Measurements from ENCODE around the gene CNTNAP2.

The CNTNAP2 gene

GRCh38 chr7:146731185-146731584 lies 614.6 kb downstream of the CNTNAP2 start:
- H3K9me3 Mint-ChIP-seq = peaks cover 10% of the 10 kb centered on the region
- no peak overlapping the region for H3K27ac Mint-ChIP-seq
- H3K4me3 Mint-ChIP-seq = no peak overlapping the region

DNA sequence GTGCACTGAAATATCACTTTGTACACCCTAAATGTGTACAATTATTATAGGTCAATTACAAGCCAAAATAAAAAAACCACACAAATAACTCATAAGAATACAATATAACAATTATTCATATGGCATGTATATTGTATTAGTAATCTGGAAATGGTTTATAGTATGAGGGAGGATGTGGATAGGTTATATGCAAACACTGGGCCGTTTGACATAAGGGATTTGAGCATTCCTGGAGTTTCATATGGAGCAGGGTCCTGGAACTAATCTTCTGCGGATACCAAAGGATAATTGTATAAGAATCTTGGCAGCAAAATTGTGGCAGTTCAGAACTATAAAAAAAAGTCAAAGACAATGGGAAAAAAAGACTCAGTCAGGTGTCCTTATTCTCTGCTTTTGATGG lies 619.4 kb downstream of the CNTNAP2 start:
- H3K36me3 Mint-ChIP-seq (ENCODE audit: low read depth) = no peaks in the 10 kb centered on the region
- no peaks in the 10 kb centered on the region for H3K27me3 Mint-ChIP-seq (ENCODE audit: low read depth)
- no peaks in the 10 kb centered on the region for H3K4me1 Mint-ChIP-seq (ENCODE audit: low read depth)
- H3K4me3 Mint-ChIP-seq = no peak overlapping the region
- H3K9me3 Mint-ChIP-seq = peaks cover 27% of the 10 kb centered on the region
- no peak for DNase-seq (ENCODE audit: low spot score)
- H3K27ac Mint-ChIP-seq = no peak overlapping the region

More at GRCh38 chr7:146731185-146731584, 614.6 kb downstream of the CNTNAP2 start:
- no peaks in the 10 kb centered on the region for H3K36me3 Mint-ChIP-seq (ENCODE audit: low read depth)
- no peaks in the 10 kb centered on the region for H3K4me1 Mint-ChIP-seq (ENCODE audit: low read depth)
- DNase-seq (ENCODE audit: low spot score) = no peak
- H3K27me3 Mint-ChIP-seq (ENCODE audit: low read depth) = no peaks in the 10 kb centered on the region

- H3K27ac Mint-ChIP-seq = no peak overlapping the region
- DNase-seq (ENCODE audit: low spot score) = no peak
- no peak overlapping the region for H3K4me3 Mint-ChIP-seq
- no peaks in the 10 kb centered on the region for H3K4me1 Mint-ChIP-seq (ENCODE audit: low read depth)
- no peaks in the 10 kb centered on the region for H3K27me3 Mint-ChIP-seq (ENCODE audit: low read depth)
- H3K36me3 Mint-ChIP-seq (ENCODE audit: low read depth) = no peaks in the 10 kb centered on the region
- peaks cover 33% of the 10 kb centered on the region for H3K9me3 Mint-ChIP-seq
These were observed 620.0 kb downstream of the CNTNAP2 start for GRCh38 chr7:146736446-146737190.

DNA sequence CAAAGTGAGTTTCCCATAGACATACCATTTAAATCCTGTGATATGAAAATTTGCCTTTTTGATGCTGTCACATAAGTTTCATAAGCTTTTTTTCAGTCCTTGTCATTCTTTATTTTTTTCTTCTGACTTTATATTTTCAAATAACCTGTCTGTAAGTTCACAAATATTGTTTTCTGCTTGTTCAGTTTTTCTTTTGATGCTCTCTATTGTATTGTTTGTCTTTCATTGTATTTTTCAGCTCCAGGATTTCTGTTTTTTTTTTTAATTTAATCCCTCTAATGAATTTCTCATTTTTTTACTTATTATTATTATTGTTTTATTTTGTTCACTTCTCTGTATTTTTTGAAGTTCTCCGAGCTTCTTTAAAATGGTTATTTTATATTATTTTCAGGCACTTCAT lies 623.4 kb downstream of the CNTNAP2 start:
- Mint-ChIP-seq H3K36me3 (ENCODE audit: low read depth) (no peaks in the 10 kb centered on the region), H3K27ac (no peak overlapping the region), H3K9me3 (peaks cover 39% of the 10 kb centered on the region), H3K27me3 (ENCODE audit: low read depth) (no peaks in the 10 kb centered on the region), H3K4me1 (ENCODE audit: low read depth) (no peaks in the 10 kb centered on the region), H3K4me3 (no peak overlapping the region)
- no peak for DNase-seq (ENCODE audit: low spot score)

DNA sequence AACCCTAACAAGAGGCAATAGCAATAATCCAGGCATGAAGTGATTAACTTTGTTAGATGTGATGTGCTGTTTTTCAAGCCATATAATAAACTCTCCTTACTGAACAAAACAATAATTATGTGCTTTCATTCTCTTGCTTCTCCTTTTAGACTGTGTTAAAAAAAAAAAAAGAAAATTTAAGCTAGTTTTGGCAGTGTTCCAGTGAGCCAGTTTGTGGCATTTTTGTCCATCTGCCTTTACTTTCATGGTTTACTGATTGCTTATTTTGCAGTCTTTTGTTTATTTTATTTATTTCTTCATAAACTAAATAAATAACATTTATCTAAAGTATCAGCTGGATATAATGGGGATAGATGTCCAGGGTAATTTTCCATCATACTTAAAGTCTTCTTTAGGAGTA lies 625.3 kb downstream of the CNTNAP2 start:
- H3K27me3 Mint-ChIP-seq (ENCODE audit: low read depth) = no peaks in the 10 kb centered on the region
- no peak overlapping the region for H3K27ac Mint-ChIP-seq
- no peaks in the 10 kb centered on the region for H3K4me1 Mint-ChIP-seq (ENCODE audit: low read depth)
- no peak overlapping the region for H3K4me3 Mint-ChIP-seq
- no peaks in the 10 kb centered on the region for H3K36me3 Mint-ChIP-seq (ENCODE audit: low read depth)
- H3K9me3 Mint-ChIP-seq = peaks cover 32% of the 10 kb centered on the region
- no peak for DNase-seq (ENCODE audit: low spot score)

- Mint-ChIP-seq H3K27ac (no peak overlapping the region), H3K9me3 (peaks cover 28% of the 10 kb centered on the region), H3K36me3 (ENCODE audit: low read depth) (no peaks in the 10 kb centered on the region), H3K4me1 (ENCODE audit: low read depth) (no peaks in the 10 kb centered on the region), H3K4me3 (no peak overlapping the region), H3K27me3 (ENCODE audit: low read depth) (no peaks in the 10 kb centered on the region)
- DNase-seq (ENCODE audit: low spot score) = no peak
These were observed 637.8 kb downstream of the CNTNAP2 start for GRCh38 chr7:146754385-146754784.

GRCh38 chr7:146755585-146755984 lies 639.0 kb downstream of the CNTNAP2 start:
- DNase-seq (ENCODE audit: low spot score) = no peak
- Mint-ChIP-seq H3K27ac (no peak overlapping the region), H3K4me3 (no peak overlapping the region), H3K36me3 (ENCODE audit: low read depth) (no peaks in the 10 kb centered on the region), H3K9me3 (peaks cover 28% of the 10 kb centered on the region), H3K4me1 (ENCODE audit: low read depth) (no peaks in the 10 kb centered on the region), H3K27me3 (ENCODE audit: low read depth) (no peaks in the 10 kb centered on the region)

DNA sequence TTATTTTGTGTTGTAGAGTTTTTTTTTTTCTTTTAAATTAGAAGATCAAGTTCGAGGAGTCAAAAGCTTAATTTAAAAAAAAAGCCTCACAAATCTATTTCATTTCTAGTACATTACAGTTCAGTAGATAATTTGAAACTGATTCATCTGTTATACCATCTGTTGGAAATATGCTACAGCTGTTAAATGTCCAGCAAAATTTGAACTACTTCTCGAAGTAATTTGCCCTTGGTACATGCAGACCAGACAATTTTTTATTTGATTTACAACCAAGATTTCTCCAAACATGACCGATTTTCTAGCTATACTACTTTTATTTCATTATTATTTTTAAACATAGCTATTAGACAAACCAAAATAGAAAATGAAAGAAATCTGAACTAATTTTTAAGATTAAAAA lies 647.9 kb downstream of the CNTNAP2 start:
- no peaks in the 10 kb centered on the region for H3K27me3 Mint-ChIP-seq (ENCODE audit: low read depth)
- no peak overlapping the region for H3K4me3 Mint-ChIP-seq
- H3K36me3 Mint-ChIP-seq (ENCODE audit: low read depth) = no peaks in the 10 kb centered on the region
- H3K27ac Mint-ChIP-seq = no peak overlapping the region
- H3K4me1 Mint-ChIP-seq (ENCODE audit: low read depth) = no peaks in the 10 kb centered on the region
- peaks cover 17% of the 10 kb centered on the region for H3K9me3 Mint-ChIP-seq
- no peak for DNase-seq (ENCODE audit: low spot score)

- Mint-ChIP-seq H3K9me3 (peaks cover 19% of the 10 kb centered on the region), H3K36me3 (ENCODE audit: low read depth) (no peaks in the 10 kb centered on the region), H3K27ac (no peak overlapping the region), H3K4me3 (no peak overlapping the region), H3K4me1 (ENCODE audit: low read depth) (no peaks in the 10 kb centered on the region), H3K27me3 (ENCODE audit: low read depth) (no peaks in the 10 kb centered on the region)
- no peak for DNase-seq (ENCODE audit: low spot score)
These were observed 652.4 kb downstream of the CNTNAP2 start for GRCh38 chr7:146768957-146769356.

DNA sequence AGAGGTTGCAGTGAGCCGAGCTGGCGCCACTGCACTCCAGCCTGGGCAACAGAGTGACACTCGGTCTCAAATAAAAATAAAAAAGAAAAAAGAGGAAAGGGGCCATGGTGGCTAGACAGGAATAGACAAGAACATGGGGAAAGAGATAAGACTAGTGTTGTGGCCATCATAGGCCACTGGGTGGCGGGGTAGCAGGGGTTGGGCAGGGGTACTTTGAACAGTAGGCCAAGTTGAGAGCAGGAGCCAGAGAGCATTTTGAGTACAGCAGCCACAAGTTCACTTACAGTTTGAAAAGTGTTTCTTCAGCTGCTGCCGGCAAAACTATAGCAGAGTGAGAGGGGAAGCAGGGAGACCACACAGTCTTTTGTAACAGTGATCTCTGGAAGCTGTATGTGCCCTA lies 656.0 kb downstream of the CNTNAP2 start:
- H3K4me1 Mint-ChIP-seq (ENCODE audit: low read depth) = no peaks in the 10 kb centered on the region
- no peaks in the 10 kb centered on the region for H3K27me3 Mint-ChIP-seq (ENCODE audit: low read depth)
- H3K4me3 Mint-ChIP-seq = no peak overlapping the region
- H3K36me3 Mint-ChIP-seq (ENCODE audit: low read depth) = no peaks in the 10 kb centered on the region
- DNase-seq (ENCODE audit: low spot score) = no peak
- H3K27ac Mint-ChIP-seq = no peak overlapping the region
- peaks cover 11% of the 10 kb centered on the region for H3K9me3 Mint-ChIP-seq

GRCh38 chr7:146773506-146773905 lies 656.9 kb downstream of the CNTNAP2 start:
- no peak overlapping the region for H3K4me3 Mint-ChIP-seq
- H3K36me3 Mint-ChIP-seq (ENCODE audit: low read depth) = no peaks in the 10 kb centered on the region
- DNase-seq (ENCODE audit: low spot score) = no peak
- no peaks in the 10 kb centered on the region for H3K4me1 Mint-ChIP-seq (ENCODE audit: low read depth)
- no peak overlapping the region for H3K27ac Mint-ChIP-seq
- H3K27me3 Mint-ChIP-seq (ENCODE audit: low read depth) = no peaks in the 10 kb centered on the region
- peaks cover 13% of the 10 kb centered on the region for H3K9me3 Mint-ChIP-seq

DNA sequence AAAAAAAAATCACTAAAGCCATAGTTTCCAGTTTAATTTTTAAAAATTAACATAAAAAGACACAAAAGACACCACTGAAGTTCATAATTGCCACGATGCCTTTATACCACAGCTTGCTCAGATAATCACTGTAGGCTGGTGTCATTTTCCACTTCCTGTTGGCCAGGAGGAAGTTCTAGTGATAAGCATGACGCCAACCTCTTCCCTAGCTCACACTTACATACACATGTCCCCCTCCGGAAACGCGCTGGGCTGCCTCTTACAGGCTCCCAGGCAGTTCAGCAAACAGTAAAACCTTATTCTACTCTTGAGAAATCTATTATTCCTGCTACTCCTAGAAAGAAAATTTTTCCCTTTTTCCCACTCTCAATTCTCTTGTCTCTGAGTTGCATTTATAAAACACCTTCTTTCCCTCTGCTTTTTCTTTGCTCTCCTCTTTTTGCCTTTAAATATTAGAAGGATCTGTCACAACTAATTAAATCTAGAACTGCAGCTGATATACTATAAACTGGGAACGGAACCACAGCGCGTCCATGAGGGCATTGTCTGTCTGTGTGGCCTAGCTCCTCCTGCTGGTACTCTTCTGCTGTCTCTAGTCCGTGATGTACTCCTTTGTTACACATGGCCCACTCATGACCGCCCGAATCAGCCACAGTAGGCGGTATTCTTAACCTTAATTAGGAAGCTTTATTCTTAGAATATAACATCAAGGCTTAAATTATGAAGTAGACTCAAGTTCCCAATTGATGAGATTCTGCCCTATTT lies 664.9 kb downstream of the CNTNAP2 start:
- Mint-ChIP-seq H3K9me3 (peaks cover 38% of the 10 kb centered on the region), H3K36me3 (ENCODE audit: low read depth) (no peaks in the 10 kb centered on the region), H3K27me3 (ENCODE audit: low read depth) (no peaks in the 10 kb centered on the region), H3K27ac (no peak overlapping the region), H3K4me1 (ENCODE audit: low read depth) (no peaks in the 10 kb centered on the region), H3K4me3 (no peak overlapping the region)
- no peak for DNase-seq (ENCODE audit: low spot score)

- Mint-ChIP-seq H3K27me3 (ENCODE audit: low read depth) (no peaks in the 10 kb centered on the region), H3K4me3 (peak overlapping the region; percentile 18), H3K4me1 (ENCODE audit: low read depth) (no peaks in the 10 kb centered on the region), H3K36me3 (ENCODE audit: low read depth) (no peaks in the 10 kb centered on the region), H3K27ac (no peak overlapping the region), H3K9me3 (peaks cover 41% of the 10 kb centered on the region)
- DNase-seq (ENCODE audit: low spot score) = no peak
These were observed 670.7 kb downstream of the CNTNAP2 start for GRCh38 chr7:146787266-146787665.

GRCh38 chr7:146788008-146788407 lies 671.4 kb downstream of the CNTNAP2 start:
- Mint-ChIP-seq H3K9me3 (peaks cover 40% of the 10 kb centered on the region), H3K4me1 (ENCODE audit: low read depth) (no peaks in the 10 kb centered on the region), H3K27me3 (ENCODE audit: low read depth) (no peaks in the 10 kb centered on the region), H3K27ac (no peak overlapping the region), H3K36me3 (ENCODE audit: low read depth) (no peaks in the 10 kb centered on the region), H3K4me3 (no peak overlapping the region)
- DNase-seq (ENCODE audit: low spot score) = no peak
